Measurements from ENCODE around the gene GPR156.
"Not testable (repeated sequence)": the region's sequence is repeated elsewhere in the genome, so short reads cannot be mapped to it uniquely, and the experiment has no call there.

The GPR156 gene

DNA sequence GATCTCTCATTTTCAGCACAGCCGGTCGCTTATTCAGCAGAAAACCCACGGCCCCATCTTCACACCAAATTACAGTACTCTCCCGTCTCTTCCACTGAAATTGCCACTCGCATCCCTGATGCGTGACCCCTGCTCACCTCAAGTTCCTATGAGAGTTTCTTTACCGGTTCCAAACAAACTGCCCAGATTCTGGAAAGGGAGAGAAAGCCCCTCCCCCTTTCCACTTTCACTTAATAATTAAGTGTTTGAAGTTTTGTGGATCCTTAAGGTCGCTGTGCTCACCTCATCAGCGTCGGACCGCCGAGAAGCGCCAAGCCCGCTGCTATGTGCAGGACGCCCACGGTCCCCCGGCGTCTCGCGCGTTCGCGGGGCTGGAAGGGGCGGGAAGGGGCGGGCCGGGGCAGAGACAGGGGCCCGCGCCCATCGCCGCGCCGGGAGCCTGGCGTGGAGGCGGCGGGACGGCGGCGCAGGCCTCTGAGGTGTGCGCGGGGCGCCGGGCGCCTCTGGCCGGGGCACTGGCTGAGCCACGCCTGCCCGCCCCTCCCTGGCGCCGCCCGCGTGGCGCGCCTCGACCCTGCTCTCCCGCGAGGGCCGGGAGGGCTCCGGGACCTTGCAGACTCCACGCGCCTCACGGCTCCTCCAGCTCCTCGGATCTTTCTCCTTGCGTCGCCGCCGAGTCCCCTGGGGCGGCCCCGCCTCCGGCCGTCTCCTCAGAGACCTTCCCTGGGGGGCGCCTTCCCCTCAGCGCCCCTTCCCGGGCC is at the start of gene GPR156:
GPR156 (minus strand) TSS at position 476 of the 761 bp plus-strand sequence. CDS start 41,124 bp downstream, outside the sequence.
- DNase-seq: no peak

GRCh38 chr3:120332646-120333045 is 47.6 kb upstream of the GPR156 start:
- DNase-seq: no peak

GRCh38 chr3:120331076-120331475 is 46.1 kb upstream of the GPR156 start:
- DNase-seq: no peak

DNA sequence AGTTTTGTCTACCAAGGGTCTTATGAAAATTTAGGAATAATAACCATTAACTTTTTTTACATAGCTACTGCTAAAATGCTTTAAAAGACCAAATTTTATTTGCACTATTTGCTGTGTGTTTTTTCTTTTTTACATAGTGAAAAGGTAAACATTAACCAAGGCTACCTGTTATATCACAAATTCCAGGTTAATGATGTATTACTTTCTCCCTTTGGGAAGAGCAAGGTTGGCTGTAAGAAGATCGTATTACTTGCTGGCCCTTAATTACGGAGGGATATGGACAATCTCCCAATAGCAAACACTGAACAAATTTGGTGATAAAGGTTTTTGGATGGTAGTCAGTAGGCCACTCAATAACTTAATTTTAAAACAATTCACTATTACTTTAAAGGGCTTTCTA is 41.8 kb upstream of the GPR156 start:
- DNase-seq: no peak

- no peak for DNase-seq
Observed at GRCh38 chr3:120324190-120324589, 39.2 kb upstream of the GPR156 start.

DNA sequence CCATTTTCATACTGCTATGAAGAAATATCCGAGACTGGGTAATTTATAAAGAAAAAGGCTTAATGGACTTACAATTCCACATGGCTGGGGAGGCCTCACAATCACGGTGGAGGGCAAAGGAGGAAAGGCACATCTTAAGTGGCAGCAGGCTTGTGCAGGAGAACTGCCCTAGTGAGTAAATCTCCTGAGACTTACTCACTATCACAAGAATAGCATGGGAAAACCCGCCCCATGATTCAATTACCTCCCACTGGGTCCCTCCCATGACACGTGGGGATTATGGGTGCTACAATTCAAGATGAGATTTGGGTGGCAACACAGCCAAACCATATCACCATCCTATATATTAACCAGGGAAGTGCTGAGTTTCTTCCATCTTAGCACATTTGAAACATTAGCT is 38.7 kb upstream of the GPR156 start:
- not testable (repeated sequence) for DNase-seq

GRCh38 chr3:120311863-120312794 is 27.1 kb upstream of the GPR156 start:
- no peak for DNase-seq

GRCh38 chr3:120306519-120307455 is 21.8 kb upstream of the GPR156 start:
- no peak for DNase-seq

- no peak for DNase-seq
Observed at GRCh38 chr3:120304616-120305015, 19.6 kb upstream of the GPR156 start.

- no peak for DNase-seq
Observed at GRCh38 chr3:120302361-120302760, 17.3 kb upstream of the GPR156 start.

- no peak for DNase-seq
Observed at GRCh38 chr3:120300971-120301370, 15.9 kb upstream of the GPR156 start.

DNA sequence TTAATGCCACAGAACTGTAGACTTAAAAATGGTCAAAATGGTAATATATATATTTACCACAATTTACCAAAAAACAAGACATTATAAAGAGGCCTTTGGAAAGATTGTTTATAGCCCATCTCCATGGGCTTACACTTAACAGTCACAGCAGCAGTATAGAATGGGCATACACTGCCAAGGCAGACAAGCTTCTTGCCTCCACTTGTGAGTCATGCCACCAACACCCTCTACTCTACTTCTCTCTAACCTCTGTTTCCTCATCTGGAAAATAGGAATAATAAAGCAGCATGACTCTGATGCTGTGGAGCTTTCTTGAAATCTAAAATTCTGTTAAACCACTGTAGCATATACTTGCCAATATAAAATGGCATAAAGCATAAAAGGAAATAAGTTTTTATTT is 14.4 kb upstream of the GPR156 start:
- no peak for DNase-seq

DNA sequence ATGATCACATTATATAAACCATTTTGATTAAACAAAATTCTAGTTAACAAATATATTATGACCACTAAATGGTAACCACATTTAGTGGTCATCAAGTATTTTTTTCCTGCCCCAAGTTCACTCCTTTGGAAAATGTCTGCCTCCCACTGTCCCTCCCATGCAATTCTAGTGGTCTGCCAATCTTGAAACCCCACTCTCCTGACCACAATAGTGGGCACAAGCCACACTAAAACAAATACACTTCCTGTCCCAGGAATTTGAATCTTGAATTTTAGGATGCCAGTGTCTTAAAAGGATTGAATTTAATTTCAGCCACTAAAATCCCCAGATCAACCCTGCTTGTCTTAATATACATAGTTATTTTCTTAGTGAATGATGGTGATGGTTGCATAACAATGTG is 14.0 kb upstream of the GPR156 start:
- DNase-seq: no peak

GRCh38 chr3:120291552-120291951 is 6.5 kb upstream of the GPR156 start:
- DNase-seq: not testable (repeated sequence)

- no peak for DNase-seq
Observed at GRCh38 chr3:120289636-120290035, 4.6 kb upstream of the GPR156 start.

GRCh38 chr3:120286465-120286864 is 1.4 kb upstream of the GPR156 start:
- DNase-seq: no peak

DNA sequence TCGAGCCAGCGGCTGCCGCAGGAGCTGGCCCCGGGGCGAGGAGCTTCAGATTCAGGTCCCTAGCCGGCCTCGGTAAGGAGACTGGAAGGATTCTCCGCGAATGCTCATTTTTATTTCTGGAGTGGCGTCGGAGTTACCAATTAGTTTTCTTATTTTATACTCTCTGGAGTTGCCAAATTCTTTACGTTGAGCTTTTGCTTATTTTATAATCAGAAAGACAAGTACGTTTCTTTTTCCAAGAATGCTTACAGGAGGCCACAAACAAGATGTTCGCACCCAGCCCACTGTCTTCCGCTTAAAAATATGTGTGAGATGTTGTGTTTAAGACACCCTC is 453 bp upstream of the GPR156 start:
- no peak for DNase-seq

- DNase-seq: peak; percentile 33
Observed at GRCh38 chr3:120281261-120281660, 3.8 kb downstream of the GPR156 start.

GRCh38 chr3:120280566-120280965 is 4.5 kb downstream of the GPR156 start:
- no peak for DNase-seq

GRCh38 chr3:120280026-120280425 is 5.0 kb downstream of the GPR156 start:
- no peak for DNase-seq

- no peak for DNase-seq
Observed at GRCh38 chr3:120276767-120277166, 8.3 kb downstream of the GPR156 start.

- no peak for DNase-seq
Observed at GRCh38 chr3:120275618-120276017, 9.4 kb downstream of the GPR156 start.

DNA sequence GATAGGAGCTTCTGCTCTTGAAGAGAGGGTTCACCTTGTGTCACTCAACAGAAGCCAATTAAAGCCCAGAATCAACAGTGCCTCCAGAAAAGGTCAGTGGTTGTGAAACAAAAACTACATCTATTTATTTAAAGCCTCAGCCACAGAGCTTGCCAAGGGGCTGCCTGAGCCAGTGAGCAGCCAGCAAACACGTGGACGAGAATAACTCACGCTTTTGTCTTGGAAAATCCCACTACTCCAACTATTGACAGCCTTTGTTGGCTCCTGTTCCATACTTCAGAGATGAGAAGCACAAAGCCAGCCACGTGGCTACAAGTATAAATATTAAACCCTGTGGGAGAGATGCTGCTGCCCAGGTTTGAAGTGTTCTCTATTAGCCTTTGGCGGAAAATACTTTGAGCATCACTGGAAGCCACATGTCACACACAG is 10.3 kb downstream of the GPR156 start:
- peak; percentile 30 for DNase-seq

Measured in DMS79 (cell line).